NCI-H748 treated with DMSO at 0.1 percent for 48 hours (cell line): ENCODE data around the gene TFG.

ENCODE experiments used
- DNase-seq: peaks from one replicate; lab custom pipeline; 2025; lab: John Stamatoyannopoulos, UW

Gene TFG

GRCh38 chr3:100798012-100798411, 88.7 kb downstream of the TFG start:
- no peak for DNase-seq
